ENCODE data around the gene RETN.

The RETN gene

DNA sequence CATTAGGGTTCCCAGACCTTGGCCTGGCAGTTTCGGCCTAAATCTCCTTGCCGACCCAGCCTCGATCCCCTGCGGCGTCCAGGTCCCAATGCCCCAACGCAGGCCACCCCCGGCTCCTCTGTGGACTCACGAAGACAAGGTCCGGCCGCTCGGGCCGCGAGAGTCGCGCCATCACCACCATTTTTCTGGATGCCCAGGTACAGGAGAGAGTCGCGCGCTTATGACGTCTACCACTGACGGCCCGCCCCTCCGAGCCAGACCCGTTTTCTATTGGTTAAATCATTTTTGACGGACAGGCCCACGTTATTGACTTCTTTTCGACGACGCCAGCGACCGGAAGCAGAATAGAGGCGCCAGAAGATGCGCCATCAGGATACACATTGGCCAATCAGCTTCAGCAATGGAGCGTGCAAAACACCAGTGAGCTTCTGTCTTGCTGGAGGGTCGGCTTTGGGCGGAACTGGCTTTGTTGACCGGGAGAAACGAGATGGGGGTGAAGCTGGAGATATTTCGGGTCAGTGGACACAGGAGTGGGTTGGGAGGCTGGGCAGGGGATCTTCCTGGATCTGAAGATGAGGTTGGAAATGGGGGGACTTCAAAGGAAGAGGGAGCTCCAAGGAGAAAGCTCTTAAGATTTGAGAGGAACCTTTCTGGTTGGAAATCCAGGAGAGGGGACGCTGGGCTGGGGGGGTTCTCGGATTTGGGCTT lies 39.3 kb upstream of the RETN start, which contains the start of the genes PET100 and XAB2:
Gene PET100, plus strand, starts transcription at position 447 of the 708 bp plus-strand sequence. Its CDS starts 41 bp downstream, at position 488.
Gene XAB2, minus strand, starts transcription at position 199 of the 708 bp plus-strand sequence. Its CDS starts 18 bp downstream, at position 181.
- Histone ChIP-seq H3K9me3 (replicated peaks; ENCODE audit: insufficient read depth, low read length) (no peaks in the 10 kb centered on the region), H3K27me3 (replicated peaks; ENCODE audit: insufficient read depth, low read length) (no peaks in the 10 kb centered on the region), H4K20me1 (ENCODE audit: insufficient read depth, low read length) (no peaks in the 10 kb centered on the region), H3K27ac (ENCODE audit: low read length) (peak within 1 kb of the TSS; percentile 32; the same call in 1 of the 2 replicates), H3K79me2 (ENCODE audit: low read length) (peaks cover 58% of the 10 kb centered on the region), H3F3A (ENCODE audit: insufficient read depth, low read length) (no peaks in the 10 kb centered on the region), H3K4me1 (ENCODE audit: low read length) (peaks cover 14% of the 10 kb centered on the region), H3K4me2 (ENCODE audit: low read depth, low read length) (peak within 1 kb of the TSS; percentile 85), H3K9ac (ENCODE audit: low read length) (peak within 1 kb of the TSS; percentile 91), H2AFZ (ENCODE audit: low read length) (peak within 1 kb of the TSS; percentile 62), H3K36me3 (replicated peaks; ENCODE audit: insufficient read depth, low read length) (no peaks in the 10 kb centered on the region; the same call in 1 of the 2 replicates), H3K9me2 (replicated peaks; ENCODE audit: insufficient read depth, low read length) (no peaks in the 10 kb centered on the region), H3K4me3 (ENCODE audit: low read length) (peak within 1 kb of the TSS; percentile 94)
- TF ChIP-seq EZH2 (optimal IDR thresholded peaks at IDR 0.05; ENCODE audit: low read depth, low read length), result no peak
- TF ChIP-seq EZH2phosphoT487 (IDR thresholded peaks at IDR 0.05; ENCODE audit: low read length), result no peak
- TF ChIP-seq, protein P1, sequence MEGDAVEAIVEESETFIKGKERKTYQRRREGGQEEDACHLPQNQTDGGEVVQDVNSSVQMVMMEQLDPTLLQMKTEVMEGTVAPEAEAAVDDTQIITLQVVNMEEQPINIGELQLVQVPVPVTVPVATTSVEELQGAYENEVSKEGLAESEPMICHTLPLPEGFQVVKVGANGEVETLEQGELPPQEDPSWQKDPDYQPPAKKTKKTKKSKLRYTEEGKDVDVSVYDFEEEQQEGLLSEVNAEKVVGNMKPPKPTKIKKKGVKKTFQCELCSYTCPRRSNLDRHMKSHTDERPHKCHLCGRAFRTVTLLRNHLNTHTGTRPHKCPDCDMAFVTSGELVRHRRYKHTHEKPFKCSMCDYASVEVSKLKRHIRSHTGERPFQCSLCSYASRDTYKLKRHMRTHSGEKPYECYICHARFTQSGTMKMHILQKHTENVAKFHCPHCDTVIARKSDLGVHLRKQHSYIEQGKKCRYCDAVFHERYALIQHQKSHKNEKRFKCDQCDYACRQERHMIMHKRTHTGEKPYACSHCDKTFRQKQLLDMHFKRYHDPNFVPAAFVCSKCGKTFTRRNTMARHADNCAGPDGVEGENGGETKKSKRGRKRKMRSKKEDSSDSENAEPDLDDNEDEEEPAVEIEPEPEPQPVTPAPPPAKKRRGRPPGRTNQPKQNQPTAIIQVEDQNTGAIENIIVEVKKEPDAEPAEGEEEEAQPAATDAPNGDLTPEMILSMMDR (IDR thresholded peaks at IDR 0.05; ENCODE audit: low read length), result no peak
- peak; percentile 100 for DNase-seq

DNA sequence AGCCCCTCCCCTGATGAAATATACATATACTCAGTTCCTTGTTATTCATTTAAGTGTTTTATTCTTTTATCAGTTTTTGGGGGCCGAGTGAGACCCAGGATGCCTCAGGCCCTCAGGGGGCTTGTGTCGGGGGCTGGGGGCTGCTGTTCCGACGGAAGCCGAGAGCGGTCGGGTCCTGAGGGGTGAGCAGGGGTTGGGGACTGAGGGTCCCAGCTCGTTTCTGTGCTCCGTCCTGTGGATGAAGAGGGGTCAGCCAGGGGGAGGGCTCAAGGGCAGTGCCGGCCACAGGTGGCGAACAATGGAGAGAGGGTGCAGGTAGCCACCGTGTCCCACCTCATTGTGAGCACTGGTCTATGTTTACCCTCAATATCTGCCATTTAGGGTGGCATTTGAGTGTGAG lies 37.3 kb upstream of the RETN start:
- no peak overlapping the region for H3K27ac ChIP-seq (ENCODE audit: low read length)
- H3K36me3 ChIP-seq (replicated peaks; ENCODE audit: insufficient read depth, low read length), result no peaks in the 10 kb centered on the region
- H3K9me3 ChIP-seq (replicated peaks; ENCODE audit: insufficient read depth, low read length), result no peaks in the 10 kb centered on the region
- no peaks in the 10 kb centered on the region for H3K27me3 ChIP-seq (replicated peaks; ENCODE audit: insufficient read depth, low read length)
- H3K4me3 ChIP-seq (ENCODE audit: low read length), result no peak overlapping the region
- TF ChIP-seq EZH2phosphoT487 (IDR thresholded peaks at IDR 0.05; ENCODE audit: low read length) (no peak), EZH2 (optimal IDR thresholded peaks at IDR 0.05; ENCODE audit: low read depth, low read length) (no peak)
- TF ChIP-seq, protein P1 (IDR thresholded peaks at IDR 0.05; ENCODE audit: low read length), result no peak
- no peaks in the 10 kb centered on the region for H3F3A ChIP-seq (ENCODE audit: insufficient read depth, low read length)
- no peak overlapping the region for H3K9ac ChIP-seq (ENCODE audit: low read length)
- no peaks in the 10 kb centered on the region for H3K9me2 ChIP-seq (replicated peaks; ENCODE audit: insufficient read depth, low read length)
- no peak for DNase-seq
- H2AFZ ChIP-seq (ENCODE audit: low read length), result no peak overlapping the region
- H4K20me1 ChIP-seq (ENCODE audit: insufficient read depth, low read length), result no peaks in the 10 kb centered on the region
- H3K4me1 ChIP-seq (ENCODE audit: low read length), result peaks cover 15% of the 10 kb centered on the region
- H3K79me2 ChIP-seq (ENCODE audit: low read length), result peaks cover 44% of the 10 kb centered on the region
- no peak overlapping the region for H3K4me2 ChIP-seq (ENCODE audit: low read depth, low read length)

DNA sequence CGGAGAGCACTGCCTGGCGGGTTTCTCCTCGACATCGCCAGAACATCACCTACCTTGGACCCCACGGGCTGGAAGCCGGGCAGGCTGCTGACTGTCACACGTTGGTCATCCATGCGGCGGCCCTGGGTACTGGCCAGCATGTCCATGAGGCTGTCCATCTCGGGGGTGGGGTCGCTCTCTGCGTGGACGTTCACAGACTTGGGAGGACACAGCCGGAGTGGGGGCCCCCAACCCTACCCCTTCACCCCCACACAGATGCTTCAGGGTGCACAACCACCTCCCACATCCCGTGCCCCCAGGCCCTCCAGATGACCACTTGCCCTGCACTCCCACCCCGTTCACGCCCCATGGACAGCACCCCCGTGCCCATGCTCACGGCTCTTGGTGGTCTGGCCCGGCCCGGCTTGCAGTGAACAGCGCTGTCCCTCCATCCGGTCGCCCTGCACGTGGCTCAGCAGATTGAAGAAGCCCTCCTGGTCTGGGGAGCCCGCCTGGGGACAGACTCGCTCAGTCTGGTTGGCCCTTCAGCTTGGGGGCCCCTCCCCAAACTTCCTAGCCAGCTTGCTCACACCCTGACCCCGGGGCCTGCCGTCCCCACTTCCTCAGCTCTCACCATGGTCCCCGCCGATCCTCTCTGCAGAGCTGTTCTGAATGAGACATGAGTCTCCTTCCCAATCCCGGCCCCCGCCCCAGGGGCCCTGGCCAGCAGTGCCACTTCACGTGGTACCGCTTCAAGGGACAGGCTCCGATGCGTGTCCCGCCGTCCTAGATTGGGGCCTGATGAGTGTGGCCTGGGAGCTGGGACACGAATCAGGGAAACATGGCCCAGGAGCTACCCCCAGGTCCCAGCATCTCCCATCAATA lies 36.3 kb upstream of the RETN start:
- H3F3A ChIP-seq (ENCODE audit: insufficient read depth, low read length), result no peaks in the 10 kb centered on the region
- TF ChIP-seq, protein P1 (IDR thresholded peaks at IDR 0.05; ENCODE audit: low read length), result no peak
- TF ChIP-seq EZH2phosphoT487 (IDR thresholded peaks at IDR 0.05; ENCODE audit: low read length) (no peak), EZH2 (optimal IDR thresholded peaks at IDR 0.05; ENCODE audit: low read depth, low read length) (no peak)
- peaks cover 17% of the 10 kb centered on the region for H3K4me1 ChIP-seq (ENCODE audit: low read length)
- H3K9me2 ChIP-seq (replicated peaks; ENCODE audit: insufficient read depth, low read length), result no peaks in the 10 kb centered on the region
- DNase-seq, result no peak
- H2AFZ ChIP-seq (ENCODE audit: low read length), result no peak overlapping the region
- H3K4me2 ChIP-seq (ENCODE audit: low read depth, low read length), result no peak overlapping the region
- peaks cover 38% of the 10 kb centered on the region for H3K79me2 ChIP-seq (ENCODE audit: low read length)
- H4K20me1 ChIP-seq (ENCODE audit: insufficient read depth, low read length), result no peaks in the 10 kb centered on the region
- no peak overlapping the region for H3K9ac ChIP-seq (ENCODE audit: low read length)
- H3K9me3 ChIP-seq (replicated peaks; ENCODE audit: insufficient read depth, low read length), result no peaks in the 10 kb centered on the region
- H3K27me3 ChIP-seq (replicated peaks; ENCODE audit: insufficient read depth, low read length), result no peaks in the 10 kb centered on the region
- no peak overlapping the region for H3K4me3 ChIP-seq (ENCODE audit: low read length)
- H3K36me3 ChIP-seq (replicated peaks; ENCODE audit: insufficient read depth, low read length), result no peaks in the 10 kb centered on the region
- H3K27ac ChIP-seq (ENCODE audit: low read length), result no peak overlapping the region

Data from MM.1S (cell line).